Measurements from ENCODE around the gene GPR137. TPM values are rescaled to one million over a fixed set of nuclear protein-coding genes. Genes with fewer than 3 reads are reported as not detected.

GPR137 gene, protein sequence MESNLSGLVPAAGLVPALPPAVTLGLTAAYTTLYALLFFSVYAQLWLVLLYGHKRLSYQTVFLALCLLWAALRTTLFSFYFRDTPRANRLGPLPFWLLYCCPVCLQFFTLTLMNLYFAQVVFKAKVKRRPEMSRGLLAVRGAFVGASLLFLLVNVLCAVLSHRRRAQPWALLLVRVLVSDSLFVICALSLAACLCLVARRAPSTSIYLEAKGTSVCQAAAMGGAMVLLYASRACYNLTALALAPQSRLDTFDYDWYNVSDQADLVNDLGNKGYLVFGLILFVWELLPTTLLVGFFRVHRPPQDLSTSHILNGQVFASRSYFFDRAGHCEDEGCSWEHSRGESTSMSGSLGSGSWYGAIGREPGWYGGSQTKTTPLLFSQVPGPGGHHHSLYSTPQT
- 10 to 100 TPM; 24.6 to 32.2 TPM for total RNA-seq

DNA sequence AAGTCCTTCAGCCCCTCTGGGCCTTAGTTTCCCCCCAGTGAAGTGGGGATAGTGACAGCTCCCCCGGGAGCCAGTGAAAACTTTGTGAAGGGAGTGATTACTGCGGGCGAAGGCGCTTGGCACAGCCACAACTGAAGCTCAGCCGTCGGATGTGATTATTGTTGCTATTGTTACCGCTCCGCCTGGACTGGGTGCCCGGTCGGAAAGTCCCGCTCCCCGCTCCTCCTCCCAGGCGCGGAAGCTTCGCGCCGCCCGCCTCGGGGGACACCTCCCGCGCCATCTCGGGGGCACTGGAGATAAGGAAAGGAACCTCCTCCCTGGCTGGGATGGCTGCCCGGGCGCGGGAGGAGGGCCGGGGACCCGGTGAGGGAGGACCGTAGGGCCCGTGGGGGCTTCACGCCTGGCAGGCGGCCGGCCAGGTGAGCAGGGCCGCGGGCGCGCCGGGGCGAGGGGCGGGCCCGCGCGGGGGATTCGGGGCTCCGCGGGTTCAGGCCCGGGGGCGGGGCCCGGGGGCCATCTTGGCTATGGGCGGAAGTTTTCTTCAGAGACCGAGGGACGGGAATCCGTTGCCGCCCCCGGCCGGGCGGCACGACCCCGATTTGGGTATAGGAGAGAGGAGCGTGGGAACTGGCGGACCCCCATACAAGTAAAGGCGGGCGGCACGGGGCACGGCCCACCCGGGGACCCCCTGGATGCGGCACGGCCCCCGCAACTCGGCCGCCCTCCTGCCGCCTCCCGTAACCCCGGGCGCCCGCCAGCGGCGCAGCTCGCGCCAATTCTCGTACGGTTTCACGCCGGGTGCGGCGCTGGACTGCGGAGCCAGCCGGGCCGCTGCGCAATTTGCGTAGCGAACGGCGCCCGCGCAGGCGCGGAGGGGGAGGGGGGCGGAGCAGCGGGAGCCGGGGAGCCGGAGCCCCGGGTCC lies at the start of gene GPR137:
TSS of gene GPR137 (plus strand) at position 887 of the 923 bp plus-strand sequence. CDS start 677 bp downstream, outside the sequence.
- ChIA-PET CTCF (interaction anchor here (0.7 to 10.4 kb wide), 11 partner anchors 9 to 81 kb away, joined by 3 to 92 read pairs (median 6); partner anchors contain the start of genes CATSPERZ, ESRRA and PLCB3), POLR2A (interaction anchor here (0.6 to 1.2 kb wide), 3 partner anchors 16 to 34 kb away, joined by 3 to 5 read pairs (median 4); partner anchors contain the start of genes PRDX5 and TRMT112)
- peaks cover 30% of the 10 kb centered on the region for H3K4me1 Mint-ChIP-seq
- no peaks in the 10 kb centered on the region for H3K9me3 Mint-ChIP-seq
- peaks cover 4% of the 10 kb centered on the region for H3K27me3 Mint-ChIP-seq
- peak; percentile 88 for DNase-seq
- H3K36me3 Mint-ChIP-seq (ENCODE audit: low read depth): peaks cover 14% of the 10 kb centered on the region
- H3K27ac Mint-ChIP-seq: peak within 1 kb of the TSS; percentile 91
- peak within 1 kb of the TSS; percentile 83 for H3K4me3 Mint-ChIP-seq

DNA sequence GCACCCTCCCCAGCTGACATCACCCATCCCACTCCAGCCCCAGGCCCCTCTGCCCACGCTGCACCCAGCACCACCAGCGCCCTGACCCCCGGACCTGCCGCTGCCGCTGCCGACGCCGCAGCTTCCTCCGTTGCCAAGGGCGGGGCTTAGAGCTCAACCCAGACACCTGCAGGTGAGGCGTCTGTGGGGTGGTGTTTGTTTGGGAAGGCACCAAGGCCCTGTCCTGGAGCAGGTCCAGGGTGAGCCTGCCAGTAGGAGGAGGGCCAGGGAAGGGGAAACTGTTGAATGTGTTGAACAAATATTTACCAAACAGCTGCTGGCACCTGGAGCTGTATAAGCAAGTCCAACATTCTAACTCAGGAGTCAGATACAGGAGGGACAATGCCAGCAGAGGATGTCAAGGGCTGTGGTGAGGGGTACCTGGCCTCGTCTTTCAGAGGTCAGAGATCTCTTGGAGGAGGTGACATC lies 48.1 kb upstream of the GPR137 start:
- Mint-ChIP-seq H3K27me3 (no peaks in the 10 kb centered on the region), H3K36me3 (ENCODE audit: low read depth) (peaks cover 14% of the 10 kb centered on the region), H3K27ac (peak overlapping the region; percentile 36), H3K9me3 (no peaks in the 10 kb centered on the region), H3K4me3 (no peak overlapping the region), H3K4me1 (peaks cover 54% of the 10 kb centered on the region)
- CTCF ChIA-PET: interaction anchor here (0.6 to 2.2 kb wide), 10 partner anchors 9 to 66 kb away, joined by 3 to 6 read pairs (median 3); partner anchors contain the start of genes NUDT22, PPP1R14B and TRPT1
- POLR2A ChIA-PET: no interaction called here
- DNase-seq: no peak

DNA sequence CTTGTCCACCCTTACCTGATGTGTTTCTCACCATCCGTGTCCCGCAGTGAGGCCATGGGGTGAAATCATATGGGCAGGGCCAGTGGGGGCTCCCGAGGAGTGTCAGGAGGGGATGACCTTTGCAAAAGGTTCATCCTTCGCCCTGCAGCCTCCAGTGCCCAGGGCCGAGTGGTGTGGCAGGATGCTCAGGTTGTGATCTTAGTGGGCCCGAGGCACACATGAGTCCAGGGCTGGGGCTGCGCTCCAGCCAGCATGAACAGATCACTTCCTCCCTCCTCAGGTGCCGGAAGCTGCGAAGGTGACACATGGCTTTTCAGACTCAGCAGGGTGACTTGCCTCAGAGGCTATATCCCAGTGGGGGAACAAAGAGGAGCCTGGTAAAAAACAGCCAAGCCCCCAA lies 47.6 kb upstream of the GPR137 start:
- Mint-ChIP-seq H3K27ac (no peak overlapping the region), H3K9me3 (no peaks in the 10 kb centered on the region), H3K36me3 (ENCODE audit: low read depth) (peaks cover 14% of the 10 kb centered on the region), H3K4me1 (peaks cover 53% of the 10 kb centered on the region), H3K4me3 (no peak overlapping the region), H3K27me3 (no peaks in the 10 kb centered on the region)
- CTCF ChIA-PET: interaction anchor here (0.9 to 2.2 kb wide), 7 partner anchors 9 to 47 kb away, joined by 3 to 7 read pairs (median 4); partner anchors contain the start of genes PLCB3 and PPP1R14B
- DNase-seq: no peak
- POLR2A ChIA-PET: no interaction called here

DNA sequence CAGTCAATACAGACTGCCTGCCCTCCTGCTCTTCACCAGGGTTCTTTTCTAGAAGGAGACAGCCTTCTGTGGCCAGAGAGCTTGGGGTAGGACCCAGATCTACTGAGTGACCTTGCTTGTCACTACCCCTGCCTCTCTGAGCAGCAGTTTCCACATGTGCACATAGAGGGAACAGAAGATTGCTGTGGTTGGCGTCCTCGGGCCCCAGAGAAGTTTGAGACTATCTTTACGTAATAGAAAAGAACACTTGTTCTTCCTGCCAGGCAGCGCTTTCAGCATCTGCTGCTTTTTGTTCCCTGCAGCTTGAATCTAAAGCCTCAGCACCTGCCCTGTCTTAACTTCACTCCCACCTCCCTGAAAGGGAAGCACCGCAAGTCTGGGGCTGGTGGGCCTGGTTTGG lies 46.6 kb upstream of the GPR137 start:
- Mint-ChIP-seq H3K27me3 (no peaks in the 10 kb centered on the region), H3K9me3 (no peaks in the 10 kb centered on the region), H3K27ac (peak overlapping the region; percentile 13), H3K4me3 (no peak overlapping the region), H3K4me1 (peaks cover 58% of the 10 kb centered on the region), H3K36me3 (ENCODE audit: low read depth) (peaks cover 23% of the 10 kb centered on the region)
- no peak for DNase-seq
- POLR2A ChIA-PET: no interaction called here
- CTCF ChIA-PET: interaction anchor here (0.6 to 2.2 kb wide), 5 partner anchors 8 to 93 kb away, joined by 3 to 7 read pairs (median 4); partner anchors contain the start of genes PLCB3 and PPP1R14B

DNA sequence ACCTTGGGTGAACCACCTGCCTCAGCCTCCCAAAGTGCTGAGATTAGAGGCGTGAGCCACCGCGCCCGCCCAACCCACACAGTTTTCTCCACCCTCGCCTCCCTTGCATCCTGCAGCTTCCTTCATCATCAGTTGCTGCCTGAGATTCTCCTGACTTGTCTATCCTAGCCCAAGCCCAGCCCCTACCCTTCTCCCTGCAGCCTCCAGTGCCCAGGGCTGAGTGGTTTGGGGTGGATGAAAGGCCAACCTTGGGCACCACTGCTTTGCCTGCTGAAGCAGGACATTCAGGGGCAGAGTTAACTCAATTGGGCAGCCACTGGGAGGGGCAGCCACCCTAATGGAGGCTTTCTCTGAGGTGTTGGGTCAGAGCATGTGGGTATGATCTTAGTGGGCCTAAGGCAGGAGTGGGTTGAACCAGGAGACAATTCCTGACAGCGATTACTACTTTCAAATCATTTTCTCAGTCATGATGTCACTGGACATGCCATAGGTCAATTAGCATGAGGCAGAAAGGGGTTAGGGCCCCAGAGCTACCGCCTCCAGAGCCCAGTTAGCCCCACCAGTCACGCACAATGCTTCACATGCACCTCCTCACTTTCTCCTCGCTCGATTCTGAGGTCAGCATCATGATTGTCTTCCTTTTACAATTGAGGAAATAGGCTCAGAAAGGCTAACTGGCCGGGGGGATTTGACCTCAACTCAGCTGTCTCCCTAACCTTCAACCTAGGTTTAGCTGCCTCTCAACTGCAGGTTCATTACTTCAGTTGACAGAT lies 45.8 kb upstream of the GPR137 start:
- POLR2A ChIA-PET: no interaction called here
- peaks cover 62% of the 10 kb centered on the region for H3K4me1 Mint-ChIP-seq
- no peaks in the 10 kb centered on the region for H3K27me3 Mint-ChIP-seq
- peak overlapping the region; percentile 96 for H3K27ac Mint-ChIP-seq
- no peak for DNase-seq
- H3K4me3 Mint-ChIP-seq: peak overlapping the region; percentile 88
- peaks cover 23% of the 10 kb centered on the region for H3K36me3 Mint-ChIP-seq (ENCODE audit: low read depth)
- no peaks in the 10 kb centered on the region for H3K9me3 Mint-ChIP-seq
- CTCF ChIA-PET: interaction anchor here (1.0 to 1.6 kb wide), 3 partner anchors 12 to 92 kb away, joined by 3 to 7 read pairs (median 4); partner anchors contain the start of gene PLCB3

DNA sequence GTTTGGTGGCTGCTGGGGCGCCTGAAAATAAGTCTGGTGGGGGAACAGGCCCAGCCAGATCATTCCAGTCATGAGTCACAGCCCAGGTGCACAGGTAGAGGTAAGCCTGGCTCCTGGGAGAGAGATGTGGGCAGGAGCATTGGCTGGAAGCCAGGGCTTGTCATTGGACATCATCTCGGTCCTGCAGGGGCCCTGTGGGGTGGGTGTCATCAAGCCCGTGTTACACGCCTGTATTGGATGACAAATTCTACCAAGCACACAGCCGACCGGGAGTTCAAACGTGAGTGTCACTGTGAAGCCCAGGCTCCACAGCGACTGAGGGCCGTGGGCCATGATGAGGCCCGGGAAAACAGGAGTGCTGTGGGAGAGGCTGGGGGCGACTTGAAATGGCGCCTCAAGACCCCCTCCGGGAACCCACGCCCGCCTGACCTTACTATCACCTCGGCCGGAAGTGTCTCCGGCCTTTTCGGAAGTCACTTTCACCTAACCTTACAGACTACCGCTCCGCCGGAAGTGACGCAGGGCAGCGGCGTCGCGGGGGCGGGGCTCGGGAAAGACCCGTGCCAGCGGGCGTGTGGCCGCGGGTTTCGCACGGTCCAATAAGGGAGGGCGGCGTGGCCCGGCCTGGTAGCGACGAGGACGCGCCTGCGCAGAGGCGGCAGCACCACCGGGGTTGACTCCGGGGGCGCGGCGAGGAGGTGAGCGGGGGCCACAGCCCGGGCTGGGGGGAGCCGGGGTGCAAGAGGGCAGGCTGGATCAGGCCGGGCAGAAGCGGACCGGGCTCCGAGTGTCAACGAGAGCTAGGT lies 45.0 kb upstream of the GPR137 start, which contains the start of gene FKBP2:
TSS of gene FKBP2 (plus strand) at position 661 of the 806 bp plus-strand sequence. CDS start 1,293 bp downstream, outside the sequence.
- H3K27ac Mint-ChIP-seq: peak within 1 kb of the TSS; percentile 96
- H3K9me3 Mint-ChIP-seq: no peaks in the 10 kb centered on the region
- peak; percentile 97 for DNase-seq
- CTCF ChIA-PET: interaction anchor here (0.7 to 1.2 kb wide), 7 partner anchors 10 to 64 kb away, joined by 3 to 20 read pairs (median 4); partner anchors contain the start of gene PLCB3
- peaks cover 59% of the 10 kb centered on the region for H3K4me1 Mint-ChIP-seq
- POLR2A ChIA-PET: interaction anchor here (0.5 to 0.7 kb wide), 2 partner anchors 8 to 14 kb away, joined by 3 read pairs; no protein-coding TSS in a partner anchor
- H3K27me3 Mint-ChIP-seq: no peaks in the 10 kb centered on the region
- H3K36me3 Mint-ChIP-seq (ENCODE audit: low read depth): peaks cover 20% of the 10 kb centered on the region
- peak within 1 kb of the TSS; percentile 88 for H3K4me3 Mint-ChIP-seq

DNA sequence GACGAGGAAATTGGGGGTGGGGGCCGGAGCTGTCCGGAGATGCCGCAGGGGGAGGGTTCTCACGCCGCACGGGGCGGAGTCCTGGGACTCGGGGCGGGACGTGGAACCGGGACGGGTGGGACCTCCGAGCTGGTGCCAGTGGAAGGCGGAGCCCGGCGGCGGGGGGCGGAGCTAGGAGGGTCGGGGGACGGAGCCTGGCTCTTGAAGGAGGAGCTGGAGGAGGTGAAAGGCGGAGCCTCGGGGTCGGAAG lies 44.5 kb upstream of the GPR137 start:
- H3K9me3 Mint-ChIP-seq: no peaks in the 10 kb centered on the region
- peak overlapping the region; percentile 88 for H3K4me3 Mint-ChIP-seq
- peaks cover 20% of the 10 kb centered on the region for H3K36me3 Mint-ChIP-seq (ENCODE audit: low read depth)
- DNase-seq: peak; percentile 99
- H3K27ac Mint-ChIP-seq: peak overlapping the region; percentile 96
- ChIA-PET CTCF (interaction anchor here (0.7 to 1.1 kb wide), 7 partner anchors 10 to 76 kb away, joined by 3 to 20 read pairs (median 4); partner anchors contain the start of genes PLCB3, PRDX5 and TRMT112), POLR2A (interaction anchor here (0.5 to 0.7 kb wide), 2 partner anchors 8 to 15 kb away, joined by 3 read pairs; no protein-coding TSS in a partner anchor)
- peaks cover 54% of the 10 kb centered on the region for H3K4me1 Mint-ChIP-seq
- no peaks in the 10 kb centered on the region for H3K27me3 Mint-ChIP-seq

DNA sequence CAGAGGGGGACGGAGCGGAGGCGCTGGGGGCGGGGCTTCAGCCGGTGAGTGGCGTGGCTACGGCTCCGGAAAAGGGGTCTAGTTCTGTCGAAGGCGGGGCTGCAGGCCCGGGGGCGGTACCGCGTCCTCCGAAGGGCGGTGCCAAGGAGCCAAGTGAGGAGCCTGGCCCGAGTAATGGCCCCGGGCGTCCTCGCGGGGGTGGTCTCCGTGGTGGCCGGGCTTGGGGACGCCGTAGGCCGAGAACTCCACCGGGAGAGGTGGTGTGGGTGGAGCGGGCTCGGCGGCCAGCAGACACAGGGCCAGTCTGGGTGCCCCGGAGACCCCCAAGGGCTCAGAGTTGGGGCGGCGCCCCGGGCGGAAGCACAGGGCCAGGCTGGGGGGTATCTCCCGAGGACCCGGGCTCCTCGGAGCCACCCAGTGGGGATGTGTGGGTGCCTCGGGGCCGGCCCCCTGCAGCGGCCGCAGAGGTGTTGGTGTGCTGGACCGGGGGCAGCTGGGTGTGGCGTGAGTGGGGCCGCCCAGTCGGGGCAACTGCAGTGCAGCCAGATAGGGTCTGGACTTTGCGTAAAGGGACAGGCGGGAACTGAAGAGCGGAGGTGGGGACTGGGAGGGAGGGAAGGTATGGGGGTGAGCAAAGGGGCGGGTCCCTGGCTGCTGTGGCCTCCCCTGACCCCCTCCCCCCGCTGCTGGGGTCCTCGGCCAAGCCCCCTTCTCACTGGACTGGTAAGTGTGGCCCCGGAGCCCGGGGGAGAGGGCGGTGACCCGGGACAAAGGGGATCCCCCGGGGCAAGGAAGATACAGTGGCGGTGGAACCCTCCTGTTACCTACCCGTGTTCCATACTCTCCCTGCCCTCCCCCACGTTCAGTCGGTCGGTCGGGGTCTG lies 43.9 kb upstream of the GPR137 start:
- Mint-ChIP-seq H3K27ac (peak overlapping the region; percentile 96), H3K27me3 (no peaks in the 10 kb centered on the region), H3K9me3 (no peaks in the 10 kb centered on the region), H3K4me3 (peak overlapping the region; percentile 88), H3K36me3 (ENCODE audit: low read depth) (peaks cover 20% of the 10 kb centered on the region), H3K4me1 (peaks cover 54% of the 10 kb centered on the region)
- ChIA-PET CTCF (interaction anchor here (0.7 to 11.3 kb wide), 10 partner anchors 9 to 76 kb away, joined by 3 to 162 read pairs (median 6); partner anchors contain the start of genes CATSPERZ, PLCB3, PRDX5 and TRMT112), POLR2A (interaction anchor here (0.5 to 0.7 kb wide), 2 partner anchors 9 to 15 kb away, joined by 3 read pairs; no protein-coding TSS in a partner anchor)
- no peak for DNase-seq

DNA sequence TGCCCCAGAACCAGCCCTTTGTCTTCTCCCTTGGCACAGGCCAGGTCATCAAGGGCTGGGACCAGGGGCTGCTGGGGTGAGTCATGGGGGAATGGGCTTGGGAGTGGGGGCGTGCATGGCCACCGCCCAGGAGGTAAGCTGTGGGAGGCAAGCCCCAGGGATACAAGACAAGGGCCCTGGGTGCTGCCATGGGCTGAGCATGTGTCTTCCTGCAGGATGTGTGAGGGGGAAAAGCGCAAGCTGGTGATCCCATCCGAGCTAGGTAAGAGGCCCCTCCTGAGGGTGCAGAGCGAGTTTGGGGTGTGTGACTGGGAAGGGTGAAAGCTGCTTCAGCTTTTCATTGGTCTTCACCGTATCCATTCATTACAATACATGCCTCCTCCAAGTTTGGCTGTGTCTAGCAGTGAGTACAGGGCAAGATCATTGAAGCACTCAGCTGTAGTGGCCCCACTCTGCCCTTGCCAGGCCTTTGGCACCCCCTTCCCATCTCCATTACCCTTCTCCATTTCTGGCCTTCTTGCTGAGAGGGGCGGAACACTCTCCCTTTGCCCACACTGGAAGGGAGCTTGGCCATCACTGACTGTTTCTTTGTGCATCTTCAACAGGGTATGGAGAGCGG lies 42.3 kb upstream of the GPR137 start:
- peak overlapping the region; percentile 60 for H3K27ac Mint-ChIP-seq
- CTCF ChIA-PET: interaction anchor here (0.8 to 11.3 kb wide), 9 partner anchors 8 to 59 kb away, joined by 3 to 162 read pairs (median 5); partner anchors contain the start of genes CATSPERZ and PLCB3
- H3K36me3 Mint-ChIP-seq (ENCODE audit: low read depth): peaks cover 11% of the 10 kb centered on the region
- no peaks in the 10 kb centered on the region for H3K27me3 Mint-ChIP-seq
- DNase-seq: no peak
- POLR2A ChIA-PET: no interaction called here
- peaks cover 54% of the 10 kb centered on the region for H3K4me1 Mint-ChIP-seq
- H3K9me3 Mint-ChIP-seq: no peaks in the 10 kb centered on the region
- H3K4me3 Mint-ChIP-seq: peak overlapping the region; percentile 88

DNA sequence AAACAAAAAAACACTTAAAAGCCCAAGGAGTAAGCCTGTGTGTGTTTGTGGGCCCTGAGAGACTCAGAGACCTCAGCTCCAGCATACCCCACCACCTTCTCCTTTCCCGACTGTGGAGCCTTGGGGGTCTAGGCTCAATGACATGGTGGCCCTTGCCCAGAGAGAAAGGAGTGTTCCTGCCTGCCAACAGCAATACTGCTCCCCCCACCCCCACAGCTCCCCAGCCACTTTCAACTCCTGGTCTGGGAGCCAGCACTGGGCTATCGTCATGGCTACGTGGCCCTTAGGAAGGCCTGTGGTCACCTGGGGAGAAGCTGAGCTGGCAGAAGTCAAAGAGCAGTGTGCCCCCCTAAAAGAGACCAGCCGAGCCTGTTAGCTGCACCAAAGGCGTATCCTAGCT lies 41.5 kb upstream of the GPR137 start:
- Mint-ChIP-seq H3K4me1 (peaks cover 53% of the 10 kb centered on the region), H3K27me3 (no peaks in the 10 kb centered on the region), H3K27ac (no peak overlapping the region), H3K36me3 (ENCODE audit: low read depth) (peaks cover 11% of the 10 kb centered on the region), H3K4me3 (peak overlapping the region; percentile 88), H3K9me3 (no peaks in the 10 kb centered on the region)
- no peak for DNase-seq
- ChIA-PET CTCF (interaction anchor here (0.9 to 11.3 kb wide), 10 partner anchors 8 to 116 kb away, joined by 3 to 162 read pairs (median 4); partner anchors contain the start of genes CATSPERZ and PLCB3), POLR2A (interaction anchor here (0.6 kb wide), 1 partner anchor 1403 kb away, joined by 4 read pairs; no protein-coding TSS in a partner anchor)

Data from activated CD4-positive, alpha-beta T cell treated with anti-CD3 and anti-CD28 coated beads, Interleukin-2, amount 10 ng/mL, durations not matched to agents 7 days and 5 days (primary cell).